ENCODE data around the gene CD2.

GRCh38 chr1:116804736-116805135 is 50.5 kb downstream of the CD2 start:
- TF ChIP-seq POLR2A (IDR thresholded peaks at IDR 0.05), result no peak
- no peak for TF ChIP-seq CTCF (IDR thresholded peaks at IDR 0.05)
